AG09319 (cell line): ENCODE results near the gene VWA8.

Experiments used
- DNase-seq: peaks from one replicate; pipeline ENCODE4 v3.0.0-alpha.2; 2010; ENCODE audit warnings: low read depth; ENCODE audit errors: extremely low read depth
- TF ChIP-seq, protein P1 (sequence below): IDR thresholded peaks from 2 replicates; pipeline ENCODE4 v1.5.1; 2011; ENCODE audit warnings: low read depth, mild to moderate bottlenecking, inconsistent platforms, low read length, moderate library complexity

The VWA8 gene

GRCh38 chr13:41821238-41821594 is 139.7 kb downstream of the VWA8 start:
- TF ChIP-seq, protein P1, sequence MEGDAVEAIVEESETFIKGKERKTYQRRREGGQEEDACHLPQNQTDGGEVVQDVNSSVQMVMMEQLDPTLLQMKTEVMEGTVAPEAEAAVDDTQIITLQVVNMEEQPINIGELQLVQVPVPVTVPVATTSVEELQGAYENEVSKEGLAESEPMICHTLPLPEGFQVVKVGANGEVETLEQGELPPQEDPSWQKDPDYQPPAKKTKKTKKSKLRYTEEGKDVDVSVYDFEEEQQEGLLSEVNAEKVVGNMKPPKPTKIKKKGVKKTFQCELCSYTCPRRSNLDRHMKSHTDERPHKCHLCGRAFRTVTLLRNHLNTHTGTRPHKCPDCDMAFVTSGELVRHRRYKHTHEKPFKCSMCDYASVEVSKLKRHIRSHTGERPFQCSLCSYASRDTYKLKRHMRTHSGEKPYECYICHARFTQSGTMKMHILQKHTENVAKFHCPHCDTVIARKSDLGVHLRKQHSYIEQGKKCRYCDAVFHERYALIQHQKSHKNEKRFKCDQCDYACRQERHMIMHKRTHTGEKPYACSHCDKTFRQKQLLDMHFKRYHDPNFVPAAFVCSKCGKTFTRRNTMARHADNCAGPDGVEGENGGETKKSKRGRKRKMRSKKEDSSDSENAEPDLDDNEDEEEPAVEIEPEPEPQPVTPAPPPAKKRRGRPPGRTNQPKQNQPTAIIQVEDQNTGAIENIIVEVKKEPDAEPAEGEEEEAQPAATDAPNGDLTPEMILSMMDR = no peak
- DNase-seq = no peak

DNA sequence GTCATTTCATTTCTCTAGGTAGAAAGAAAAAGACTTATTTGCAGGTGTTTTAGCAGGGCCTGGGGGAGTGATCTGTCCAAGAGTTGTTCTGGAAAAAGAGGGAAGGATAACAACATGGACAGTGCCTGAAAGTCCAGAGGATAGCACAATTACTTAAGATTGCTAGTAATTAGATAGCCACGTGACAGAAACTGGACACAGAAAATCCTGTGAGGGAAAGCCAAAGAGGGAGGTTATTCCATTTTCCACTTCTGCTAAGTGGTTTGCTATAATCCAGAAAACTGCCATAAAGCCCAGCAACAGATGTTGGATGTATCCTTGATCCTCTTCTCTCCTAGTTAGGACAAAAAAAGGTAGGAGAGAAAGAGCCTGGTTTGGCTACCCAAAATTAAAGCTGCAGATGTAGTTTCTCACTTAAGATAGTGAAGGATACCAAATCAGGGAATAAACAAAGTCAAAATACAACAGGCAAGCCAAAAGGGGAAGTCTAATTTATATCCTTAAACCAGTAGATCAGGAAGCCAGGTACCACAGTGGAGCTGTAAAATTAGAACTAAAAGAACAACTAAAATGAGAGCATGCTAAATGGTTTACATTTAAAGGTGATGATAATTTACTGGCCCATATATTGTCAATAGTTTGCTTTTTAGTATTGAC is 140.2 kb downstream of the VWA8 start:
- no peak for DNase-seq
- TF ChIP-seq, protein P1 = no peak

DNA sequence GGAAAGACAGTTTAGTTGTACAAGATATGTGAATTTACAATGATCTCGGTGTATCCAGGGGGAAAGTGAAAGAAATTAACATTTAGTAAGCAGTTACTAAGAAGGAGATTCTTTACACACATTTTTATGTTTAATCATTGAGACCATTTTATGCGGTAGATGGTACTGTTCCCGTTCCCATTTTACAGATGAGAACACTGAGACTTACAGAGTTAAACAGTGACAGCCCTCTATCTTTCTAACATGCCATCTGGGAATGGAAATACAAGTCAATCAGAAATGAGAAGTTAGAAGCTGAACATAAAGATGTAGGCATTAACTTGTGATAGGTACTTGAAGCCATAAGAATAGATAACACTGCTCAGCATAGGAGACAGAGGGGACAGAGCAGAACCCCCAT is 144.9 kb downstream of the VWA8 start:
- DNase-seq = no peak
- TF ChIP-seq, protein P1 = no peak

- TF ChIP-seq, protein P1 = no peak
- DNase-seq = no peak
These were observed 147.5 kb downstream of the VWA8 start for GRCh38 chr13:41813426-41813825.

DNA sequence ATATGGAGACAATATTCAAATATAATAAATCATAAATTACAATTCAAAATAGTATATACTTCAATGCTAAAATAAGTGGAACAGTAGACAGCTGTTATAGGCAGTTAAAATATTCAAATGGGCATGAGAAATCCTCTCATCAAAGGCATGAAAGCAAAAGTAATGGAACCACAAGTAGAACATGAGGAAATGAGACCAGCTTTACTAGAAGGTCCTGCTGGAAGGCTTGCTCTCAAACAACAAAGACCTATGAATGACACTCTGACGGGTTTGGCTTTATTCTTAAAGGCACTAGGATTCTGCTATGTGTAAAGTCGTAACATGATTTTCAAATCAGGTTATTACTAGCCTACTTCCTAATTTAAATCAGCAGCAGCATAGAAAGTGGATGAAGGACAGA is 148.1 kb downstream of the VWA8 start:
- DNase-seq = no peak
- TF ChIP-seq, protein P1 = no peak

GRCh38 chr13:41812237-41812636 is 148.7 kb downstream of the VWA8 start:
- DNase-seq = no peak
- TF ChIP-seq, protein P1 = no peak

DNA sequence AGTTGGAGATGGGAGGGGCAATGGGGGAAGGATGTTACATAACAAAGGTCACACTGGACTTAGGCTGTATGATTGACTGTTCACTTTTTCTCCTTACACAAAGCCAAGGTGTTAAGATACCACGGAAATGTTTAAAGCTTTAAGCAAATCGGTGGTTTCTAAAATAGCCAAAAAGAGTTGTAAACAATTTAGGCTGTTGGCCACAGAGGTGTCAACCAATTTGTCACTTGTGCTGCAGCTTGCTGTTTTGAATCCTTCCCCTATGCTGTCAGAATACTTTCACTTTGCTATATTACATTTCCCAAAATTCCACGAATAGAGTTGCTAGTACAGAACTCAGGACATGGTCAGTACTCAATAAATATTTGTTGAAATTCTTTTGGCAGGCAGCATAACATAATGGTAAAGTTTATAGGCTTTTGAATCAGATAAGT is 149.3 kb downstream of the VWA8 start:
- DNase-seq = no peak
- TF ChIP-seq, protein P1 = no peak
